GM12878 (cell line): Measurements from ENCODE around the gene EFCAB11. TPM values are rescaled to one million over a fixed set of nuclear protein-coding genes. Genes with fewer than 3 reads are reported as not detected.

Experiments
- ATAC-seq: fragments of 200-7000 bp; cut with Tn5 transposase; 3 replicates; pipeline ENCODE4 v1.9.1; 2020; ENCODE audit warnings: mild to moderate bottlenecking, moderate library complexity
- BruUV-seq: library from RNA; stranded (reverse); fragments of 400-500 nt; replicated peaks from 2 replicates; lab custom pipeline; 2021; lab: Mats Ljungman, UMichigan
- CTCF ChIA-PET: fragments of 300-600 bp; sonication (Branson Sonifier 250); formaldehyde crosslinking; extraction: SDS; loops from one replicate; lab custom pipeline; 2021; ENCODE audit warnings: inconsistent platforms; lab: Yijun Ruan, JAX
- POLR2A ChIA-PET: fragments of 350-600 bp; formaldehyde crosslinking; extraction: SDS; loops from one replicate; lab custom pipeline; 2021; ENCODE audit warnings: inconsistent platforms; lab: Charles Lee
- RAD21 ChIA-PET: fragments of 300-600 bp; sonication (Branson Sonifier 250); formaldehyde crosslinking; loops from one replicate; lab custom pipeline; 2023; ENCODE audit warnings: antibody characterized with exemption; ENCODE audit not compliant: unreplicated experiment; lab: Charles Lee
- SMC1A ChIA-PET: fragments of 300-600 bp; sonication (Branson Sonifier 250); formaldehyde crosslinking; loops from one replicate; lab custom pipeline; 2023; ENCODE audit not compliant: unreplicated experiment, uncharacterized antibody; lab: Charles Lee
- DNase-seq: peaks from one replicate; pipeline ENCODE4 v3.0.0-alpha.2; 2011; ENCODE audit warnings: low read depth, low spot score
- FAIRE-seq: peaks from 3 replicates; lab custom pipeline; 2011; peaks lifted over from hg19 to GRCh38; lab: Jason Lieb, UNC
- H2AFZ ChIP-seq: 2 replicates; pipeline ENCODE4 v1.6.0; 2011; ENCODE audit warnings: low read depth, low read length, control low read depth; ENCODE audit not compliant: control insufficient read depth
- H3K27ac ChIP-seq: 2 replicates; pipeline ENCODE4 v1.5.1; 2011; ENCODE audit warnings: control low read depth; ENCODE audit not compliant: control insufficient read depth, insufficient read depth
- H3K27me3 ChIP-seq, 2 experiments: replicated peaks in 1 of 2; 2 replicates each; pipeline versions ENCODE4 v1.6.0 to v1.6.1; 2011; ENCODE audit warnings: low read length in 1 of 2; ENCODE audit not compliant: control insufficient read depth in 2 of 2, insufficient read depth in 2 of 2
- H3K36me3 ChIP-seq, 2 experiments: 2 replicates each; pipeline ENCODE4 v1.5.1; 2011; ENCODE audit warnings: low read length in 1 of 2; ENCODE audit not compliant: control insufficient read depth in 2 of 2, insufficient read depth in 2 of 2
- H3K4me1 ChIP-seq: 2 replicates; pipeline ENCODE4 v1.6.1; 2011; ENCODE audit warnings: mild to moderate bottlenecking, low read length, moderate library complexity, mixed read lengths; ENCODE audit not compliant: control insufficient read depth, insufficient read depth
- H3K4me2 ChIP-seq: 2 replicates; pipeline ENCODE4 v1.6.0; 2011; ENCODE audit warnings: control low read depth; ENCODE audit not compliant: control insufficient read depth, insufficient read depth
- H3K4me3 ChIP-seq: fragments of 200-600 bp; sonication (generic); 2 replicates; pipeline ENCODE4 v1.5.1; 2016
- H3K79me2 ChIP-seq: 2 replicates; pipeline ENCODE4 v1.6.0; 2011; ENCODE audit warnings: low read length; ENCODE audit not compliant: control insufficient read depth, insufficient read depth
- H3K9ac ChIP-seq: 2 replicates; pipeline ENCODE4 v1.8.0; 2011; ENCODE audit warnings: low read length, control low read depth, mixed read lengths; ENCODE audit not compliant: control insufficient read depth, insufficient read depth
- H3K9me3 ChIP-seq: replicated peaks from 3 replicates; pipeline ENCODE4 v1.5.1; 2011; ENCODE audit warnings: mild to moderate bottlenecking, low read length; ENCODE audit not compliant: control insufficient read depth, insufficient read depth
- H4K20me1 ChIP-seq: 2 replicates; pipeline ENCODE4 v1.6.0; 2011; ENCODE audit not compliant: control insufficient read depth, insufficient read depth
- BCL11A ChIP-seq: IDR thresholded peaks from 2 replicates; pipeline ENCODE4 v1.6.1; 2011; ENCODE audit warnings: low read depth, low read length
- CREM ChIP-seq: IDR thresholded peaks from 2 replicates; pipeline ENCODE4 v1.6.1; 2014; ENCODE audit warnings: antibody characterized with exemption, low read depth
- ESRRA ChIP-seq: IDR thresholded peaks from 2 replicates; pipeline ENCODE4 v1.6.1; 2012; ENCODE audit warnings: mild to moderate bottlenecking, low read length, improper control_type of control experiment
- GABPA ChIP-seq: IDR thresholded peaks from 2 replicates; pipeline ENCODE4 v1.6.1; 2014; ENCODE audit warnings: antibody characterized with exemption, low read depth, mild to moderate bottlenecking, inconsistent platforms
- MTA2 ChIP-seq: fragments of 450-650 bp; IDR thresholded peaks from 2 replicates; pipeline ENCODE4 v1.6.1; 2016; ENCODE audit warnings: low read depth, mild to moderate bottlenecking, moderate library complexity
- NBN ChIP-seq: fragments of 450-650 bp; IDR thresholded peaks from 2 replicates; pipeline ENCODE4 v1.6.1; 2016
- NFIC ChIP-seq: IDR thresholded peaks from 2 replicates; pipeline ENCODE4 v1.6.1; 2012; ENCODE audit warnings: low read depth, mild to moderate bottlenecking, inconsistent platforms, low read length, moderate library complexity
- NFYA ChIP-seq: IDR thresholded peaks from 2 replicates; pipeline ENCODE4 v1.6.1; 2011; ENCODE audit warnings: low read depth, mild to moderate bottlenecking, low read length, improper control_type of control experiment, borderline replicate concordance
- POLR2A ChIP-seq: IDR thresholded peaks from 2 replicates; pipeline ENCODE4 v1.6.1; 2011; ENCODE audit warnings: low read depth, mild to moderate bottlenecking, low read length
- RB1 ChIP-seq: fragments of 450-650 bp; formaldehyde crosslinking; IDR thresholded peaks from 2 replicates; pipeline ENCODE4 v1.6.1; 2017; ENCODE audit warnings: mild to moderate bottlenecking, borderline replicate concordance
- SUZ12 ChIP-seq: fragments of 200-600 bp; sonication (generic); IDR thresholded peaks from one replicate; pipeline ENCODE4 v1.6.1; 2018; ENCODE audit warnings: antibody characterized with exemption, mild to moderate bottlenecking; ENCODE audit not compliant: unreplicated experiment
- WRNIP1 ChIP-seq: IDR thresholded peaks from 2 replicates; pipeline ENCODE4 v1.6.1; 2011; ENCODE audit warnings: low read depth, low read length, improper control_type of control experiment, borderline replicate concordance
- ZSCAN29 ChIP-seq: fragments of 450-650 bp; IDR thresholded peaks from 2 replicates; pipeline ENCODE4 v1.6.1; 2017; ENCODE audit warnings: mild to moderate bottlenecking, moderate library complexity
- WGBS: methylation state at CpG from one replicate; pipeline ENCODE4 v1.1.6; 2016; ENCODE audit warnings: low lambda C conversion rate; ENCODE audit not compliant: insufficient replicate concordance, insufficient coverage; ENCODE audit errors: missing lambda C conversion rate; 5-methylcytosine and 5-hydroxymethylcytosine counted together
- in situ Hi-C: fragments of 300-500 bp; cut with MboI; formaldehyde crosslinking; loops from 9 replicates; pipeline ENCODE4 v1.14.3; 2018; ENCODE audit warnings: mixed read lengths
- intact Hi-C: fragments of 100-400 bp; cut with micrococcal nuclease; formaldehyde crosslinking; loops from one replicate; pipeline ENCODE4 v1.14.2; 2022; ENCODE audit not compliant: unreplicated experiment
- polyA plus RNA-seq, 11 experiments: library from polyadenylated mRNA; depleted of rRNA in 4 of 11; unstranded in 6 of 11; stranded (reverse) in 5 of 11; fragments of >200 nt; fragmentation: Nextera tagmentation in 4 of 11; fragmentation: Illumina TruSeq in 1 of 11; extraction: Ambion mirVana in 4 of 11; extraction: Trizol in 1 of 11; gene quantifications; 1 replicate in 1 of 11; 2 replicates in 10 of 11; pipeline versions ENCODE4 v1.2.1 to v1.2.3, GENCODE V29; 2011 to 2016; ENCODE audit warnings: inconsistent platforms in 2 of 11, missing spikeins in 2 of 11, low read depth in 1 of 11
- total RNA-seq, 4 experiments: library from RNA; depleted of rRNA in 3 of 4; stranded (reverse); fragments of >200 nt in 3 of 4; fragmentation: Illumina TruSeq in 1 of 4; extraction: Trizol in 1 of 4; gene quantifications; 2 replicates each; pipeline versions ENCODE4 v1.2.1 to v1.2.3, GENCODE V29; 2013 to 2021
- TF ChIP-seq, protein P1 (sequence below): fragments of 450-650 bp; IDR thresholded peaks from 2 replicates; pipeline ENCODE4 v1.6.1; 2017; ENCODE audit warnings: mild to moderate bottlenecking, low read depth, inconsistent platforms; ENCODE audit not compliant: poor library complexity, severe bottlenecking
- TF ChIP-seq, protein P2 (sequence below): IDR thresholded peaks from 2 replicates; pipeline ENCODE4 v1.6.1; 2012; ENCODE audit warnings: low read depth, low read length, improper control_type of control experiment

The EFCAB11 gene
- total and polyA plus RNA-seq, 10 of the 15 experiments (the other 5 are each of a cell fraction or from before 2014, with no cell fraction given), result 8.6 to 37.4 (median 18.0) TPM

GRCh38 chr14:89953602-89954001 lies 928 bp downstream of the EFCAB11 start:
- Histone ChIP-seq H3K79me2 (peaks cover 27% of the 10 kb centered on the region), H3K9ac (peak overlapping the region; percentile 79), H3K36me3 (peaks cover 0 to 8% of the 10 kb centered on the region in 2 experiments; a peak in 1 of 4 replicates), H3K27ac (peak overlapping the region; percentile 73; the same call in 1 of the 2 replicates), H3K4me1 (peaks cover 6% of the 10 kb centered on the region), H2AFZ (no peak overlapping the region), H3K4me2 (peak overlapping the region; percentile 77), H3K27me3 (no peaks in the 10 kb centered on the region), H3K9me3 (peaks cover 7% of the 10 kb centered on the region; the same call in 1 of the 3 replicates), H4K20me1 (no peaks in the 10 kb centered on the region), H3K4me3 (peak overlapping the region; percentile 65)
- 27% methylated on average over 1 of the region's 1 CpG for WGBS
- TF ChIP-seq POLR2A, result no peak
- TF ChIP-seq NFYA, result no peak
- no peak for TF ChIP-seq GABPA
- TF ChIP-seq CREM, result no peak
- TF ChIP-seq, protein P1, sequence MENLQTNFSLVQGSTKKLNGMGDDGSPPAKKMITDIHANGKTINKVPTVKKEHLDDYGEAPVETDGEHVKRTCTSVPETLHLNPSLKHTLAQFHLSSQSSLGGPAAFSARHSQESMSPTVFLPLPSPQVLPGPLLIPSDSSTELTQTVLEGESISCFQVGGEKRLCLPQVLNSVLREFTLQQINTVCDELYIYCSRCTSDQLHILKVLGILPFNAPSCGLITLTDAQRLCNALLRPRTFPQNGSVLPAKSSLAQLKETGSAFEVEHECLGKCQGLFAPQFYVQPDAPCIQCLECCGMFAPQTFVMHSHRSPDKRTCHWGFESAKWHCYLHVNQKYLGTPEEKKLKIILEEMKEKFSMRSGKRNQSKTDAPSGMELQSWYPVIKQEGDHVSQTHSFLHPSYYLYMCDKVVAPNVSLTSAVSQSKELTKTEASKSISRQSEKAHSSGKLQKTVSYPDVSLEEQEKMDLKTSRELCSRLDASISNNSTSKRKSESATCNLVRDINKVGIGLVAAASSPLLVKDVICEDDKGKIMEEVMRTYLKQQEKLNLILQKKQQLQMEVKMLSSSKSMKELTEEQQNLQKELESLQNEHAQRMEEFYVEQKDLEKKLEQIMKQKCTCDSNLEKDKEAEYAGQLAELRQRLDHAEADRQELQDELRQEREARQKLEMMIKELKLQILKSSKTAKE, result no peak
- no peak for TF ChIP-seq WRNIP1
- no peak for TF ChIP-seq RB1
- no peak for TF ChIP-seq BCL11A
- TF ChIP-seq NBN, result no peak
- TF ChIP-seq MTA2, result no peak
- TF ChIP-seq ESRRA, result no peak
- no peak for TF ChIP-seq NFIC
- TF ChIP-seq ZSCAN29, result no peak
- no peak for TF ChIP-seq SUZ12
- TF ChIP-seq, protein P2, sequence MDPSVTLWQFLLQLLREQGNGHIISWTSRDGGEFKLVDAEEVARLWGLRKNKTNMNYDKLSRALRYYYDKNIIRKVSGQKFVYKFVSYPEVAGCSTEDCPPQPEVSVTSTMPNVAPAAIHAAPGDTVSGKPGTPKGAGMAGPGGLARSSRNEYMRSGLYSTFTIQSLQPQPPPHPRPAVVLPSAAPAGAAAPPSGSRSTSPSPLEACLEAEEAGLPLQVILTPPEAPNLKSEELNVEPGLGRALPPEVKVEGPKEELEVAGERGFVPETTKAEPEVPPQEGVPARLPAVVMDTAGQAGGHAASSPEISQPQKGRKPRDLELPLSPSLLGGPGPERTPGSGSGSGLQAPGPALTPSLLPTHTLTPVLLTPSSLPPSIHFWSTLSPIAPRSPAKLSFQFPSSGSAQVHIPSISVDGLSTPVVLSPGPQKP, result no peak
- DNase-seq (no peak), FAIRE-seq (no peak), ATAC-seq (no peak)
- BruUV-seq, result no TSS peak
- ChIA-PET SMC1A (interaction anchor here (0.6 to 1.0 kb wide), 3 partner anchors 16 to 24 kb away, joined by 3 to 4 read pairs (median 3); no protein-coding TSS in a partner anchor), CTCF (interaction anchor here (0.6 to 2.8 kb wide), 2 partner anchors 15 to 20 kb away, joined by 4 to 16 read pairs; no protein-coding TSS in a partner anchor), POLR2A (interaction anchor here (1.3 kb wide), 1 partner anchor 13 kb away, joined by 3 read pairs; no protein-coding TSS in a partner anchor), RAD21 (no interaction called here)
- in situ Hi-C loops (no loop called here), intact Hi-C loops (loop anchor here (2.0 to 10.0 kb wide), 2 partner anchors 429 to 1959 kb away; partner anchors contain the start of gene GALC)
